ENCODE measurements around the gene NFIC. TPM values are rescaled to one million over a fixed set of nuclear protein-coding genes. Genes with fewer than 3 reads are reported as not detected.
"Not testable (repeated sequence)": the region's sequence is repeated elsewhere in the genome, so short reads cannot be mapped to it uniquely, and the experiment has no call there.

Gene NFIC
- total RNA-seq, 4 donors from 2014 or later, result 165 to 297 (median 211) TPM

- peaks cover 0 to 15% (median 5%) of the 10 kb centered on the region in 4 donors for H3K4me1 ChIP-seq
- intact Hi-C loops (cut with DNase I), result no loop called here
- H3K36me3 ChIP-seq, result no peaks in the 10 kb centered on the region
- no peak overlapping the region for H3K4me3 ChIP-seq
- no peak for DNase-seq (ENCODE audit: extremely low spot score)
- H3K27ac ChIP-seq (replicated peaks in 1 of 4), result no peak overlapping the region
- 49% methylated on average over 5 of the region's 5 CpGs for WGBS
- no peaks in the 10 kb centered on the region for H3K9me3 ChIP-seq
- TF ChIP-seq POLR2AphosphoS5 (IDR thresholded peaks at IDR 0.05), result no peak
- no peak for TF ChIP-seq EP300 (IDR thresholded peaks at IDR 0.05)
- no peak for TF ChIP-seq POLR2A (IDR thresholded peaks at IDR 0.05; ENCODE audit: low read depth)
- TF ChIP-seq, protein P1, sequence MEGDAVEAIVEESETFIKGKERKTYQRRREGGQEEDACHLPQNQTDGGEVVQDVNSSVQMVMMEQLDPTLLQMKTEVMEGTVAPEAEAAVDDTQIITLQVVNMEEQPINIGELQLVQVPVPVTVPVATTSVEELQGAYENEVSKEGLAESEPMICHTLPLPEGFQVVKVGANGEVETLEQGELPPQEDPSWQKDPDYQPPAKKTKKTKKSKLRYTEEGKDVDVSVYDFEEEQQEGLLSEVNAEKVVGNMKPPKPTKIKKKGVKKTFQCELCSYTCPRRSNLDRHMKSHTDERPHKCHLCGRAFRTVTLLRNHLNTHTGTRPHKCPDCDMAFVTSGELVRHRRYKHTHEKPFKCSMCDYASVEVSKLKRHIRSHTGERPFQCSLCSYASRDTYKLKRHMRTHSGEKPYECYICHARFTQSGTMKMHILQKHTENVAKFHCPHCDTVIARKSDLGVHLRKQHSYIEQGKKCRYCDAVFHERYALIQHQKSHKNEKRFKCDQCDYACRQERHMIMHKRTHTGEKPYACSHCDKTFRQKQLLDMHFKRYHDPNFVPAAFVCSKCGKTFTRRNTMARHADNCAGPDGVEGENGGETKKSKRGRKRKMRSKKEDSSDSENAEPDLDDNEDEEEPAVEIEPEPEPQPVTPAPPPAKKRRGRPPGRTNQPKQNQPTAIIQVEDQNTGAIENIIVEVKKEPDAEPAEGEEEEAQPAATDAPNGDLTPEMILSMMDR (IDR thresholded peaks at IDR 0.05), result peak; percentile 63 to 78 (median 73)
- peaks cover 0 to 22% (median 0%) of the 10 kb centered on the region in 4 donors for H3K27me3 ChIP-seq
These were observed 42.0 kb upstream of the NFIC start for GRCh38 chr19:3324405-3324856.

DNA sequence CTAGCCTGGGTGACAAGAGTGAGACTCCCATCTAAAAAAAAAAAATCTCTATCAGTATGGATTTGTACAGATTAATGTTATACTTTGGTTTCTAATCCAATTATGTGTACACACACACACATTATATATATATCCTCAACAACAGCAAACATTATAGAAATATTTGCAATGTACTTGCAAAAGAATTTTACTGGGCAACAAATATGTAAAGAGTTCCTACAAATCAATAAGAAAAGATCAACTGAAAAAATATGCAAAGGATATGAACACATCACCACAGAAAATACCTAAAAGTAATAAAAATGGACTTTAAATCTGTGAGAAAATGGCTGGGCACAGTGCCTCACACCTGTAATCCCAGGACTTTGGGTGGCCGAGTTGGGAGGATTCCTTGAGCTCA, 40.9 kb upstream of the NFIC start:
- H3K27ac ChIP-seq (replicated peaks in 1 of 4), result no peak overlapping the region
- peaks cover 0 to 15% (median 5%) of the 10 kb centered on the region in 4 donors for H3K4me1 ChIP-seq
- 100% methylated on average over 1 of the region's 1 CpG for WGBS
- H3K9me3 ChIP-seq, result no peaks in the 10 kb centered on the region
- H3K4me3 ChIP-seq, result no peak overlapping the region
- DNase-seq (ENCODE audit: extremely low spot score), result no peak
- no peaks in the 10 kb centered on the region for H3K36me3 ChIP-seq
- H3K27me3 ChIP-seq, result peaks cover 0 to 11% (median 0%) of the 10 kb centered on the region in 4 donors
- TF ChIP-seq POLR2AphosphoS5 (IDR thresholded peaks at IDR 0.05) (no peak), EP300 (IDR thresholded peaks at IDR 0.05) (no peak), POLR2A (IDR thresholded peaks at IDR 0.05; ENCODE audit: low read depth) (no peak)
- TF ChIP-seq, protein P1 (IDR thresholded peaks at IDR 0.05), result no peak
- intact Hi-C loops (cut with DNase I), result no loop called here

DNA sequence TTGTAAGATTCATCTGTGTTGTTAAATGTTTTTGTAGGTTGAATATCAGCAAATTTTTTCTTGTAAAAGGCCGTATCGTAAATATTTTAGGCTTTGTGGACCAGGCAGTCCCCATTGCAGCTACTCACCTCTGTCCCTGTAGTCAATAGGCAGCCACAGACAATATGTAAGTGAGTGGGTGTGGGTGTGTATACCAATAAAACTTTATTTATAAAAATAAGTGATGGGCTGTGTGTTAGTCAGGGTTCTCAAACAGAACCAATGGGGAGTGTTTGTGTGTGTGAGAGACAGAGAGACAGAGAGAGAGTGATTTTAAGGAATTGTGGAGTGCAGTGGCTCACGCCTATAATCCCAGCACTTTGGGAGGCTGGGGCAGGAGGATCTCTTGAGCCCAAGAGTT, 37.6 kb upstream of the NFIC start:
- DNase-seq (ENCODE audit: extremely low spot score), result no peak
- Histone ChIP-seq H3K4me3 (no peak overlapping the region), H3K9me3 (no peaks in the 10 kb centered on the region), H3K27me3 (no peaks in the 10 kb centered on the region), H3K36me3 (no peaks in the 10 kb centered on the region), H3K27ac (replicated peaks in 1 of 4) (no peak overlapping the region), H3K4me1 (peaks cover 4 to 26% (median 19%) of the 10 kb centered on the region in 4 donors)
- 95% methylated on average over 3 of the region's 3 CpGs for WGBS
- intact Hi-C loops (cut with DNase I), result no loop called here
- TF ChIP-seq POLR2AphosphoS5 (IDR thresholded peaks at IDR 0.05) (no peak), POLR2A (IDR thresholded peaks at IDR 0.05; ENCODE audit: low read depth) (no peak), EP300 (IDR thresholded peaks at IDR 0.05) (no peak)
- TF ChIP-seq, protein P1 (IDR thresholded peaks at IDR 0.05), result no peak

GRCh38 chr19:3330047-3330446, 36.3 kb upstream of the NFIC start:
- no peak for DNase-seq (ENCODE audit: extremely low spot score)
- Histone ChIP-seq H3K4me3 (no peak overlapping the region), H3K9me3 (no peaks in the 10 kb centered on the region), H3K27ac (replicated peaks in 1 of 4) (no peak overlapping the region), H3K27me3 (no peaks in the 10 kb centered on the region), H3K4me1 (peaks cover 10 to 39% (median 31%) of the 10 kb centered on the region in 4 donors), H3K36me3 (no peaks in the 10 kb centered on the region)
- TF ChIP-seq POLR2A (IDR thresholded peaks at IDR 0.05; ENCODE audit: low read depth) (no peak), POLR2AphosphoS5 (IDR thresholded peaks at IDR 0.05) (no peak), EP300 (IDR thresholded peaks at IDR 0.05) (no peak)
- TF ChIP-seq, protein P1 (IDR thresholded peaks at IDR 0.05), result no peak
- 88% methylated on average over 9 of the region's 9 CpGs for WGBS
- intact Hi-C loops (cut with DNase I), result loop anchor here (10.0 kb wide), 1 partner anchor 75 kb away; no protein-coding TSS in a partner anchor

- 91% methylated on average over 1 of the region's 1 CpG for WGBS
- intact Hi-C loops (cut with DNase I), result loop anchor here (10.0 kb wide), 1 partner anchor 73 kb away; no protein-coding TSS in a partner anchor
These were observed 34.2 kb upstream of the NFIC start for GRCh38 chr19:3332232-3332631.

More at GRCh38 chr19:3332232-3332631, 34.2 kb upstream of the NFIC start:
- H3K36me3 ChIP-seq; H3K9me3 ChIP-seq; H3K27me3 ChIP-seq; DNase-seq (ENCODE audit: extremely low spot score); H3K4me3 ChIP-seq; H3K27ac ChIP-seq (replicated peaks in 1 of 4): not testable (repeated sequence)
- H3K4me1 ChIP-seq, result peaks cover 32 to 55% (median 49%) of the 10 kb centered on the region in 4 donors
